Adrenal gland (tissue), 5 donors: Measurements from ENCODE around the gene TRPV2.
"Not testable (repeated sequence)": the region's sequence is repeated elsewhere in the genome, so short reads cannot be mapped to it uniquely, and the experiment has no call there.

Source experiments
- CTCF ChIP-seq, 6 experiments: fragments of 450-650 bp in 4 of 6; fragments of 200-600 bp in 2 of 6; sonication (generic) in 1 of 6; IDR thresholded peaks; 1 replicate in 5 of 6; 2 replicates in 1 of 6; pipeline versions ENCODE4 v1.5.1 to v1.8.0; 2016 to 2021; ENCODE audit warnings: antibody characterized with exemption in 6 of 6, mild to moderate bottlenecking in 2 of 6, moderate library complexity in 1 of 6
- POLR2A ChIP-seq, 2 donors: fragments of 450-650 bp; IDR thresholded peaks; one replicate each; pipeline ENCODE4 v1.6.1; 2017; ENCODE audit warnings: antibody characterized with exemption in 2 of 2, mild to moderate bottlenecking in 2 of 2, moderate library complexity in 1 of 2
- donor health status: DM: no; HTN: no; CAD: no.

DNA sequence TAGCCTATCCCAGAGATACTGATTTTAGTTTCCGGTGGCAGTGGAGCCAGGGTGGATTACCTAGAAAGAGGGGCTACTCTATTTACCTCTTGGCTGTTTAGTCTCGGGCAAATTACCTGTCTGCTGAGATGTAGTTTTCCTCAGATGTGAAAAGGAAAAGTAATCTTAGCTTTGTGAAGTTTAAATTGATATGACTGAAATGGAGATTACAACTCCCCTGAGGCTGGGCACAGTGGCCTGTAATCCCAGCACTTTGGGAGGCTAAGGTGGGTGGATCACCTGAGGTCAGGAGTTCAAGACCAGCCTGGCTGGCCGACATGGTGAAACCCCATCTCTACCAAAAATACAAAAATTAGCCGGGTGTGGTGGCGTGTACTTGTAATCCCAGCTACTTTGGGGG, 25.0 kb downstream of the TRPV2 start:
- TF ChIP-seq CTCF, POLR2A (IDR thresholded peaks at IDR 0.05): not testable (repeated sequence)
